Measurements from ENCODE around the gene KANK4. TPM values are rescaled to one million over a fixed set of nuclear protein-coding genes. Genes with fewer than 3 reads are reported as not detected.

The KANK4 gene
- total RNA-seq, 2 experiments from 2014 or later = not detected

- DNase-seq (ENCODE audit: low spot score) = no peak
- Histone ChIP-seq H3K79me2 (ENCODE audit: insufficient read depth, low read depth, low read length) (no peaks in the 10 kb centered on the region), H4K20me1 (ENCODE audit: insufficient read depth, low read length) (no peaks in the 10 kb centered on the region), H2AFZ (ENCODE audit: low read length) (no peak overlapping the region), H3K9me2 (ENCODE audit: insufficient read depth, low read length) (no peaks in the 10 kb centered on the region), H3K36me3 (ENCODE audit: insufficient read depth, low read length) (no peaks in the 10 kb centered on the region), H3K4me3 (ENCODE audit: low read depth, low read length, poor library complexity, severe bottlenecking) (no peak overlapping the region), H3K9me3 (ENCODE audit: low read length) (no peaks in the 10 kb centered on the region), H3K4me2 (ENCODE audit: low read length) (no peak overlapping the region), H3K27ac (ENCODE audit: low read depth, low read length, poor library complexity, severe bottlenecking) (no peak overlapping the region), H3K4me1 (ENCODE audit: insufficient read depth, low read length, poor library complexity, severe bottlenecking) (no peaks in the 10 kb centered on the region)
- CTCF ChIA-PET (ENCODE audit: unreplicated experiment) = no interaction called here
- TF ChIP-seq CTCF (conservative IDR thresholded peaks at IDR 0.05; ENCODE audit: low read length) = no peak
- no peak for TF ChIP-seq EZH2phosphoT487 (IDR thresholded peaks at IDR 0.05; ENCODE audit: borderline replicate concordance, low read depth, low read length)
- POLR2A ChIA-PET = interaction anchor here (1.0 kb wide), 1 partner anchor 16 kb away, joined by 3 read pairs; no protein-coding TSS in a partner anchor
- intact Hi-C loops (cut with micrococcal nuclease; ENCODE audit: unreplicated experiment) = no loop called here
- BruUV-seq (replicated peaks) = no TSS peak
These were observed 33.0 kb downstream of the KANK4 start for GRCh38 chr1:62285984-62286785.

- CTCF ChIA-PET (ENCODE audit: unreplicated experiment) = no interaction called here
- H3K4me1 ChIP-seq (ENCODE audit: insufficient read depth, low read length, poor library complexity, severe bottlenecking) = no peaks in the 10 kb centered on the region
- no peaks in the 10 kb centered on the region for H3K9me2 ChIP-seq (ENCODE audit: insufficient read depth, low read length)
- no peaks in the 10 kb centered on the region for H3K9me3 ChIP-seq (ENCODE audit: low read length)
- H4K20me1 ChIP-seq (ENCODE audit: insufficient read depth, low read length) = no peaks in the 10 kb centered on the region
- H3K4me3 ChIP-seq (ENCODE audit: low read depth, low read length, poor library complexity, severe bottlenecking) = no peak overlapping the region
- no peaks in the 10 kb centered on the region for H3K36me3 ChIP-seq (ENCODE audit: insufficient read depth, low read length)
- H2AFZ ChIP-seq (ENCODE audit: low read length) = no peak overlapping the region
- H3K79me2 ChIP-seq (ENCODE audit: insufficient read depth, low read depth, low read length) = no peaks in the 10 kb centered on the region
- no peak for DNase-seq (ENCODE audit: low spot score)
- H3K4me2 ChIP-seq (ENCODE audit: low read length) = no peak overlapping the region
- H3K27ac ChIP-seq (ENCODE audit: low read depth, low read length, poor library complexity, severe bottlenecking) = no peak overlapping the region
- TF ChIP-seq CTCF (conservative IDR thresholded peaks at IDR 0.05; ENCODE audit: low read length) (no peak), EZH2phosphoT487 (IDR thresholded peaks at IDR 0.05; ENCODE audit: borderline replicate concordance, low read depth, low read length) (no peak)
- POLR2A ChIA-PET = interaction anchor here (1.2 kb wide), 1 partner anchor 12 kb away, joined by 3 read pairs; no protein-coding TSS in a partner anchor
- intact Hi-C loops (cut with micrococcal nuclease; ENCODE audit: unreplicated experiment) = no loop called here
- no TSS peak for BruUV-seq (replicated peaks)
These were observed 33.8 kb downstream of the KANK4 start for GRCh38 chr1:62285440-62285839.

GRCh38 chr1:62283986-62284385, 35.2 kb downstream of the KANK4 start:
- no TSS peak for BruUV-seq (replicated peaks)
- TF ChIP-seq CTCF (conservative IDR thresholded peaks at IDR 0.05; ENCODE audit: low read length) = no peak
- TF ChIP-seq EZH2phosphoT487 (IDR thresholded peaks at IDR 0.05; ENCODE audit: borderline replicate concordance, low read depth, low read length) = no peak
- no peak overlapping the region for H3K4me2 ChIP-seq (ENCODE audit: low read length)
- no peaks in the 10 kb centered on the region for H3K36me3 ChIP-seq (ENCODE audit: insufficient read depth, low read length)
- H3K9me3 ChIP-seq (ENCODE audit: low read length) = no peaks in the 10 kb centered on the region
- H4K20me1 ChIP-seq (ENCODE audit: insufficient read depth, low read length) = no peaks in the 10 kb centered on the region
- H3K79me2 ChIP-seq (ENCODE audit: insufficient read depth, low read depth, low read length) = no peaks in the 10 kb centered on the region
- no peak for DNase-seq (ENCODE audit: low spot score)
- no peaks in the 10 kb centered on the region for H3K9me2 ChIP-seq (ENCODE audit: insufficient read depth, low read length)
- no peak overlapping the region for H3K27ac ChIP-seq (ENCODE audit: low read depth, low read length, poor library complexity, severe bottlenecking)
- no peak overlapping the region for H2AFZ ChIP-seq (ENCODE audit: low read length)
- CTCF ChIA-PET (ENCODE audit: unreplicated experiment) = no interaction called here
- no peaks in the 10 kb centered on the region for H3K4me1 ChIP-seq (ENCODE audit: insufficient read depth, low read length, poor library complexity, severe bottlenecking)
- POLR2A ChIA-PET = interaction anchor here (0.6 kb wide), 1 partner anchor 118 kb away, joined by 3 read pairs; no protein-coding TSS in a partner anchor
- H3K4me3 ChIP-seq (ENCODE audit: low read depth, low read length, poor library complexity, severe bottlenecking) = no peak overlapping the region
- intact Hi-C loops (cut with micrococcal nuclease; ENCODE audit: unreplicated experiment) = no loop called here
